Brain pericyte (primary cell): ENCODE measurements around the gene BACE1.
A peak's percentile ranks its signal among the peaks of the same experiment; 100 is the strongest.

Experiments used
- DNase-seq: peaks from one replicate; pipeline ENCODE4 v3.0.0-alpha.2; 2012; ENCODE audit warnings: low read depth, low spot score

BACE1 gene

DNA sequence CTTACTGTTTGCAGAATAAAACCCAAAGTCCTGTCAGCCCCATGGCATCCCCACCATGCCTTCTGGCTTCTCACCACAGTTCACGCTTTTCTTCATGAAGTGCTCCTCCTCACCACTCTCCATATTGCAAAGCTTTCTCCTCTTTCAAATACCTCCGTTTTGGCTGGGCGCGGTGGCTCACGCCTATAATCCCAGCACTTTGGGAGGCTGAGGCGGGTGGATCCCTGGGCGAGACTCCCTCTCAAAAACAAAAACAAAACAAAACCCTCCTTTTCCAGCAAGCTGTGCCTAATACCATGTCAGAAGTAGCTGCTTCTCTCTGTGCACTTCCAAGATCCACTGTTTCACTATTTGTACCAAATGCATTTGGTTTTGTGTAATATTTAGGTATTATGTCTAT lies 6.7 kb downstream of the BACE1 start:
- no peak for DNase-seq

DNA sequence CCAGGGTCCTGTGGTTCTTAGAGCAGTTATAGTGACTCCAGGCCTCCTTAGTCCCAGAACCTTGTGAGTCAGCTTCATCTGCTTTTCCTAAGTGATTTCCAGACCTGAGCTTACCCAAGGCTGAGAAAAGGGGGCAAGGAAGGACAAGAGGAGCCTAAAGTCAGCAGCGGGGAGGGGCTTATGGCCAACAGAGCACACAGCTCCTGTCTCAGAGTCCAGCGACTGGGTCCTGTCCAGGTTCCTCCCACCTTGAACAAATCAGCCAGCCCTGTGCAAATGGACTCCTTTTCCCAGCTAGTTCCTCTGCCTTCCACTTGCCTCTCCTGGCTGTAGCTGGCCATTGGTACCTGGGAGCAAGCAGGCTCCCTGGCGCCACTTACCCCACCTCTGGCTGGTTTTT lies 10.9 kb downstream of the BACE1 start:
- no peak for DNase-seq

DNA sequence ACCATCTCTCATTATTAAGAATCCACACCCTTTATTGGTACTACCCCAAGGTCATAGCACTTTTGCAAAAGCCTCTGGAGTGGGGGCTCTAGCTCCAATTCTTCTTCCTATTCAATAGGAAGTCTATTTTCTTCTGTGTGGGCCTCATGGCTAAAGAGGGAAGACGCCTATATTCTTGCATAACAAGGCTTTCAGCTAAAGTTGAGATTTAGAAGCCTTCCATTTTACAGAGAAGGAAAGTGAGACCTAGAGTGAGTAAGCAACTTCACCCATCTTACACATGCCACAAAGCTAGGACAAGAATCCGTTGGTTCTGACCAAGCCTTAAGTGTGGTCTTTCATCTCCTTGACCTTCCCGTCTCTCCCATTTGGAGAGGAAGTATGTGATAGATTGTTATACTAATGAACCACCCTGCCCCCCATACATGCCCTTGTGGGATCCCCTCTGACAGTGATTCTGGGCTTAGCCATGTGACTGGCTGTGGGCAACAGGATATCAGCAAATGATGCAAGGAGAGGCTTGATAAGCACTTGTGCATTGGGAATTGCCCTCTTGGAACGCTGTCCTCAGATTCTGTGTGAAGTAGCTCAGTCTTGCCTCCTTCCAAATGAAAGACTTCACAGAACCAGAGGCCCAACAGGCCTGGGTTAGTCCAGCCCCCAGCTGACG lies 12.3 kb downstream of the BACE1 start:
- no peak for DNase-seq

DNA sequence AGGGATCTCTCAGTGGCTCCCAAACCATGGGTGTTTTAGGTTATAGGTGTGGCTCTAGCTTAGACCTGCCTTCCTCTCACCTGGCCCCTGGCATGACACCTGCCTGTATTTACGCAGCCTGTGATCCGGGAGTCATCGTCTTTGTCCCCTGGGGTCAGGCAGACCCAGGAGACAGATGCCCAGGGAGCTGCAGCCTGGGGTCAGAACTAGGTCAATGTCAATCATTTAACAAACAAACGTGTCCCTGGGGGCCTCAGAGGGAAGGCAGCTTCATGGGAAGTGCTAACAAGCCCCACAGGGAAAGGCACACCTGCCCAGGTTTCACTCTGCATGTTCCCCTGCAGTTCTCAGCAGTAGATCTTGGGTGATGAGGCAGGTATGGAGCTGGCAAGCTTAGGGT lies 13.0 kb downstream of the BACE1 start:
- no peak for DNase-seq

DNA sequence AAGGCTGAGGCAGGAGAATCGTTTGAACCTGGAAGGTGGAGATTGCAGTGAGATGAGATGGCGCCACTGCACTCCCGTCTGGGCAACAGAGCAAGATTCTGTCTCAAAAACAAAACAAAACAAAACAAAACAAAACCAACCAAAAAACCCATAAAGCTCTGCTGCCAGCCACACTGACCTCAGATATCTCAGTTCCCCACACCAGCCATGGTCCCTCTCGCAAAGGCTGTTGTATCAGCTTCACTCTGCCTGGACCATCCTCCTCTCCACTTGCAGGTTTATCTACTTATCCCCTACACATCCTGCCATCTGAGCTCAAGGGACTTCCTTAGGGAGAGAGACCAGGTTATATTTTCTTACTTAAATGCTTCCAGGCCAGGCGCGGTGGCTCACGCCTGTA lies 13.8 kb downstream of the BACE1 start:
- DNase-seq, result no peak

DNA sequence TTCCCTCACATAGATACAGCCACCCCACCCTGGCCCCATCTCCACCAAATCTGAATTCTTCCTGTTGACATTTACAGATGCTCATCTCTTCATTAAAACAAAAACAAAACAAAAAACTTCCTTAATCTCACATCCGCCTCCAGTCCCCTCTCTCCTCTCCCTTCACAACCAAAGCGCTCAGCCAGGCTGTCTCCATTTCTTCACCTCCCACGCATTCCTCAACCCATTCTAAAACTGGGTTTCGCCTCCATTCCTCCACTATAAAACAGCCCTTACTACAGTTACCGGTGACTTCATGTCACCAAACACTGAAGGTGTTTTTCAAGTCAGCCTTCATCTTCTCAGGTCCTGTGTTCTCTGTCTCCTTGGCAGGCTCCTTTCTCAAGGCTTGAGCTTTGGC lies 15.3 kb downstream of the BACE1 start:
- DNase-seq, result no peak

DNA sequence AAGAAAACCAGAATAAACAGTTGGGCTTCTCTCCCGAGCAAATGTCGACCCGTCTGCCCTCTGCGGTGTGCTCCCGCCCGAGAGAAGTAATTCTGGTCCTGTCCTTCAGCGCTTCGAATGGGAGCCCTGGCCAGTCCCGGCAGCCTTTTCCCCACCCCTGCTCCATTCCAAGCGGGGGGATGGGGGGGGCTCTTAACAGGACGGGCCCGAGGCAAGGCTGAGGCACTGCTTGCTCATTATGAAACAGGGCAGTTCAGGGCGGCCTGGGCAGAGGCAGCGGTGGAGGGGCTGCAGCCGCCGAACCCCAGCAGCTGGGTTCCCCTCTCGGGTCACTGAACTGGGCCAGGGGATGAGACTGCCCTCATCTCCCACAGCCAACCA lies 15.8 kb downstream of the BACE1 start:
- no peak for DNase-seq

DNA sequence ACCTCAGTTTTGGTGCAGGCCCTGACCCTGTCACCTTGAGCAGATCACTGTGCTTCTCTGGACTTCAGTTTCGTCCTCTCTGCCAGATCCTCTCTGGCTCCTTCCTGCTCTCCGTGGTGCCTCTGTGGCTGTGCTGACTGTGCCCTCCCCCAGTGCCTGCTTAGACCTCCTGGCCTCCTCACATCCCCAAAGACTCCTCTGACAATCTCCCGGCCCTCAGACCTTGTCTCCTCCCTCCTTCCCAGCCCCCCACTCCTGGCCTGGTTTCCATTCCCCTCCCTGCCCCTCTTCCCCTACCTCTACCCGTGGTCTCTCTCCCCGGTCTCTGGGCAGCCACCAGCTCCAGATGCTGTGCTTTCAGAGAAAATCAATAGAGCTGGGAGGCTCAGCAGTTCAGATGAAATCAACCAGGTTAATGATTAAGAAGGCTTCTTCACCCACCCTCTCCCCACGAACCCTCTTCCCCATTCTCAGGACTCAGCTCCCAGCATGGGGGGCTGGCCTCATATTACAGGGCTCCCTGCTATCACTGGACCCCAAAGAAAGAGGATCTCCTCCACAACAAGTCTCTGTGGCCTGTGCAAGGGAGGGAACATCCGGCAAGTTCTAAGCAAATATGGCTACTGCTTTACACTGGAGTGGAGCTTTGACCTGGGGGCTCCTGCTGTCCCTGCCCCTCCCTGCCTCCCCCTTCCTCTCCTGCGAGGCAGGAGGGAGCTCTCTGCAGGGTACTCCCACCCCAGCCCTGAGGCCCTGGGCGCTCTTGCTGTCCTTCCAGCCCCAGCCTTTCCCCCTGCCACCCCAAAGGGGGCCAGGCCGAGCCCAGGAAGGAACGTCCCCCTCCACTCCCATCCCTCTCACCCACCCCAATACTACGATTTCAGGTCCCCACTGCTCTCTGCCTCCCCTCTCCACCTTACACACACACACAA lies 16.4 kb downstream of the BACE1 start:
- no peak for DNase-seq

DNA sequence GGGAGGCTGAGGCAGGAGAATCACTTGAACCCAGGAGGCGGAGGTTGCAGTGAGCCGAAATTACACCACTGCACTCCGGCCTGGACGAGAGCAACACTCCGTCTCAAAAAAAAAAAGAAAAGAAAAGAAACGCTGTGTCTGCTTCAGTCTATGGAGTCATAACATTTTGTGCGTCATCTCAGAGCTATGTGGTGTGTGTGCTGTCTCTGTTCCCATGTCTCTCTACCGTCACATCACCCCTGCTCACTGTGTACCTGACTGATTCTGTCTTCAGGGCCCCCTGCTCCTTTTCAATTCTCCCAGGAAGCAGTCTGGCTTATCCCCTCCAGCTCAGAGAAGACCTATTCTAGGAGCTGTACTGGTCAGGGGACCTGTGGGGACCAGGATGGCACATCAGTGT lies 17.9 kb downstream of the BACE1 start:
- DNase-seq, result no peak

DNA sequence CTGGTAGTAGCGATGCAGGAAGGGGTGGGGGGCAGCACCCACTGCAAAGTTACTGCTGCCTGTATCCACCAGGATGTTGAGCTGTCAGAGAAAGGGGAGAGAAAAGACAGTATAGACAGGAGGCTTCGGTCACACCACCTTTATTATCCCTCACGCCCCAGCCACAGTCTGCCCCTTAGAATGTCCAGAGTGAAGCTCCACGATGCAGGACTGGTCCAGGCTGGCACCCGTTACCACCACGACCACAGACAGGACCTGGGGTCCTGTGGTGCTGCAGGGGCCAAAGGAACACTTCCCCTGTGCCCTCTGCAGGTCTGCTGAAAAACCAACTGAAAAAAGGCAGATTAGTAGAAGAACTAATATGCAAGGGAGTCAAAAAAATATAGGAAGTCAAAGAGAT lies 19.2 kb downstream of the BACE1 start:
- DNase-seq, result no peak

DNA sequence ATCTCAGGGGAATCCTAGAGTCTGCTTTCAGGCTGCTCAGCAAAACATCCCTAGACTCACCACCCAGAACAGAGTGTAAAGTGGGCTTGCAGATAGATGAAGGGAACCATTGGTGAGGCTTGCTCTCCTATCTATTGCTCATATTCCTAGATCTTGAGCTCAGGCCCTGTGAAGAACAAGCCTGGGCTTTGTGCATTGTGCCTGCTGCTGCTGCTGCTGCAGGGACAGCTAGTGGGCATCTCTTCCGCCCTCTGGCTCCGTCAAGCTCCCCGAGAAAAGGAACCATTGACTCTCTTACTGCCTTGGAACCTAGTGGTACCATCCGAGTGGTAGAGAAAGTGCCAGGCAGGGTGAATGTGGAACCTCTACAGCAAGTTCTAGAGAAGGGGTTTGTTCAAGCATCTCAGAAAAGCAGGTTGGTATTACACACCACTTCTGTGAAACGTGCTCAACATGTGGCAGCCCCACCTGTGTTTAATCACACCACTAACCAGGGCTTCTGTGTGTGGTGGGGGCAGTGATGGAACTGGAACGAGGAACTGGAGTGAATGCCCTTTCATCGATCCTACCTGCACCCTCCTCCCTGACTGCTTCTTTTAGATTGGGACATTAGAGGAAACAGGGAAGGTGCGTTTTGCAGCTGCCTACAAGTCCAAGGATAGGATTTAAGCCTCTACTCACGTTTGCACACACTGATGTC lies 20.5 kb downstream of the BACE1 start:
- no peak for DNase-seq

DNA sequence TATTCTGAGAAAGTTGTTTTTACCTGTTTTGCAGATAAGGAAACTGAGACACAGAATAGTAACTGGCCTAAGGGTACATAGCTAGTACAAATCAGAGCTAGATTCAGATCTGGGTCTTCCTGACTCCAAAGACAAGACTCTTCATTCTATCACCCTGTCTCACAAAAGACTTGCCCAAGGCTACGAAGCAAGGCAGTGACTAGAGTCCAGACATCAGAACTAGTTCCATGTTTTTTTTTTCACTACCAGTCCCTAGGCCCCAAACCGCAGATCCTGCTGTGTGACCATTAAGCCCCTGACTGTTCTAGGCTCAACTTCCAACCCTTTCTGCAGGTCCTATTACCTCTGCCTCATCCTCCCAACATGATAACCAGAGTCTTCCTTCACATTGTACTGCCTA lies 23.4 kb downstream of the BACE1 start:
- no peak for DNase-seq

DNA sequence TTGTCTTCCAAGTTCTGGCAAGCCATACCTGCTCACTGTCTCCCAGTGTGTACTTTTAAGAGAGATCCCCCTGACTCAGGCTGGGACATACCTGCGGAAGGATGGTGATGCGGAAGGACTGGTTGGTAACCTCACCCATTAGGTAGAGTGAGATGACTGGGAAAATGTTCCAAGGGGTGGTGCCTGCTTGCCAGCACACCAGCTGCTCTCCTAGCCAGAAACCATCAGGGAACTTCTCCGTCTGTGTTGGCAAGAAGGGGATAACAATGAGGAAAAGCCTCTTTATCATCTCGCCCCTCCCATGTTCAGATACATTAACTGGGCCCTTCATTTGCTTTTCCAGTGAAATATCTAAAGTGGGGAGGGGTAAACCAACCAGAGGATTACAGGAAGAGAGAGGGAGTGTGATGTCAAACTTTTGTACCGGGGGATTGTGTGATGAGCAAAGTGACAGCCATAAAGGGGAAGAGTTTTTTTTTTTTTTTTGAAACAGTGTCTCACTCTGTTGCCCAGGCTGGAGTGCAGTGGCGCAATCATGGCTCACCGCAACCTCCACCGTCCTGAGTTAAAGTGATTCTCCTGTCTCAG lies 25.2 kb downstream of the BACE1 start, which contains the start of gene BACE1-AS:
TSS of gene BACE1-AS (plus strand) at position 538 of the 588 bp plus-strand sequence.
- no peak for DNase-seq

DNA sequence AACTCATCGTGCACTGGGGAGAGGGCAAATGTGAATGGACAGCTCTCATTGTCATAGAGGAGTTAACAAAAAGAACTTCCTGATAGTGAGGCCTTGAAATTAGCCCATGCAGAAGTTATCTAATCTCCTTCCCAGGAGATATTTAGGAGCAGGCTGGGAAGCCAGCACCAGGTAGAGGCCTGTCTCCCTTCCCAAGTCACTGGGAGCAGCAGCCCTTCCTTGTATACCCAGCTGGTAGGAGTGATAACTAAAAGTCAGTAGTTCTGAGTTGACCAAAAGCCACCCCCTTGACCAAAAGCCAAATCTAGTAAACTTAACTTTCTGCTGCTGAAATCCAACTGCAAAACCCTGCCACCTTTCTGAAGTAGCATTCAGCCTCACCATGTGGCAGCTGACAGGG lies 26.3 kb downstream of the BACE1 start:
- no peak for DNase-seq

DNA sequence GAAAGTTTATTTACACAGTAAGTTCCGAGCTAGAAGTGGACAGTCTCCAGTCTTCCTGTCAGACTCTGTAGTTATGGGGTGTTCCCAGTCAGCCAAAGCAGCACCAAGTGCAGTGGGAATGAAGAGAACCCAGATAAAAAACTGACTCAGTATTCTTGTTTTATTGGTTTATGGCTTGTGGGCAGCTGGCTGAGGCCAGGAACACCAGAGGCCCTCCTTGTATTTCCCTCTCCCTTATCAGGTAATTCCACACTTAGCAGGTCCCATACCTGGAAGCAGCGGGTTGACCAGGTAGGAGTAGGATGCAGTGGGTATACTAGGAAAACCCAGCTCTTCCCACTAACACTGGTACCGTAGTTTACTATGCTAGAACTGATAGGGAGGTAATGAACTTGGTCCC lies 28.4 kb downstream of the BACE1 start:
- no peak for DNase-seq

DNA sequence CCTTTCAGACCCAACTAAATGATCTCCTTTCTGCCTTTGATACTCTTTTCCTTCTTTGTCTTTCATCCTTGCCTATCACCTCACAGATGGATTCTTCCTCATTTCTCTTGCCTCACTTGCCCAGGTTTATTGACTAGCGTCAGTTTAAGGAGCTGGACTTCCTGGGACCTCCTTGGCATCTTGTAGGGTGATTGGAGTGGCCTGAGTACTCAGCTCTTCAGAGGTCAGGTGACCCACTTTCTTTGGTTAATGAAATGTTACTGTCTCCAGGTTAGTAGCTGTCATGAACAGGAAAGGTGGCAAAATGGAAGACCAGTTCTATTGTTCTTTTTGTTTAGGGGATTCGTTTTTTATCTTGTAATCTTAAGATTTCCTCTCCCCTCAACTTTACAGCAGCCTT lies 29.5 kb downstream of the BACE1 start:
- no peak for DNase-seq

DNA sequence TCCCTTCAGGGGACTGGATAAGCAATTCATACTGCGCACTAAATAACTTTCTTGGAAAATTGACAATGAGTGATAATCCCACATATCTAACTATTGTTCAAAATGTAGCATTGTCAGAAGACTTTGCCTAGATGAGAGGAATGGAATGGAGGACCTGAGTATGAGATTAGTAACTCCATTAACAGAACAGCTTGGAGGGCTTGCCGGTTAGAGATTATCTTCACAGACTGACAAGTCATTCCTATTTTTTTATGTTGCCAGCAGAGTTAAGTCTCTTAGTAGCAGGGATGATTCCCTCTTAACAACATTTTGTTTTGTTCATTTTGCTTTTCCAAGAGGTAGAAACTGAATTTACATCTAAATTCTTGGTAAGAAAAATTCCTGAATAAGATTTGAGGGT lies 32.0 kb downstream of the BACE1 start:
- no peak for DNase-seq

DNA sequence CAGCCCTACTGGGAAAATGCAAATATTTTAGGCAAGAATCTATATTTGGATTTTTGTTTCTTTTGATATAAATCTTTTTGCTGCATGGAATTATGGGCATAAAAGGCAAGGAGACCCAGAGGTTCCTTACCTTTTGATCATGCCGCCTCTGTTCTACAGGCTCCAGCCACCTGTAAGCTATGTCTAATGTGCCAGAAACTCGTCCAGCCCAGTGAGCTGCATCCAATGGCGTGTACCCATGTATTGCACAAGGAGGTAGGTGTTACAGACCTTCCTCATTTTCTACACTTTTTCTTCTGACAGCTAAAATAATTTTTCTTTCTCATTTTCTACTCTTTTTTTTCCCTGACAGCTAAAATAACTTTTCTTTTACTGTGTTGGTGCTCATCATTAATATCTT lies 33.1 kb downstream of the BACE1 start:
- DNase-seq, result no peak

DNA sequence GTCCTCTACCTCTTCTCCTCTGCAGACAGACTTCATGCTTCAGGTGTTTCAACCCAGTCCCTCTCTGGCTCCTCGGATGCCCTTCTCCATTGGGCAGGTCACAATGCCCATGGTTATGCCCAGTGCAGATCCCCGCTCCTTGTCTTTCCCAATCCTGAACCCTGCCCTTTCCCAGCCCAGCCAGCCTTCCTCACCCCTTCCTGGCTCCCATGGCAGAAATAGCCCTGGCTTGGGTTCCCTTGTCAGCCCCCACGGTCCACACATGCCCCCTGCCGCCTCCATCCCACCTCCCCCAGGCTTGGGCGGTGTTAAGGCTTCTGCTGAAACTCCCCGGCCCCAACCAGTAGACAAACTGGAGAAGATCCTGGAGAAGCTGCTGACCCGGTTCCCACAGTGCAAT lies 34.2 kb downstream of the BACE1 start:
- DNase-seq, result no peak

DNA sequence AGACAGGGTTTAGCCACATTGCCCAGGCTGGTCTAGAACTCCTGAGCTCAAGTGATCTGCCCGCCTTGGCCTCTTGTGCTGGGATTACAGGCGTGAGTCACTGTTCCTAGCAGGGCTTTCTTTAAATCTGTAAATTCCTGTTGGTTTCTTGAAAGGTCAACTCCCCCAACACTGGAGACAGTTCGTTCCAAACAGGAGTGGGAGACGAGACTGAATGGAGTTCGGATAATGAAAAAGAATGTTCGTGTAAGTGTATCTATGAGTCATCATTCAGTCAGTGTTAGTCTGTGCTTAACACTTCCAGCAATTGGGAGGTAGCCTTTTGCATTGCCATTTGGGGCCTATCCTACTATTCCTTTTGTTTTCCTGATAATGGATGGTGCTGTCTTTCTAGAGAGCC lies 34.9 kb downstream of the BACE1 start:
- DNase-seq, result peak; percentile 32

DNA sequence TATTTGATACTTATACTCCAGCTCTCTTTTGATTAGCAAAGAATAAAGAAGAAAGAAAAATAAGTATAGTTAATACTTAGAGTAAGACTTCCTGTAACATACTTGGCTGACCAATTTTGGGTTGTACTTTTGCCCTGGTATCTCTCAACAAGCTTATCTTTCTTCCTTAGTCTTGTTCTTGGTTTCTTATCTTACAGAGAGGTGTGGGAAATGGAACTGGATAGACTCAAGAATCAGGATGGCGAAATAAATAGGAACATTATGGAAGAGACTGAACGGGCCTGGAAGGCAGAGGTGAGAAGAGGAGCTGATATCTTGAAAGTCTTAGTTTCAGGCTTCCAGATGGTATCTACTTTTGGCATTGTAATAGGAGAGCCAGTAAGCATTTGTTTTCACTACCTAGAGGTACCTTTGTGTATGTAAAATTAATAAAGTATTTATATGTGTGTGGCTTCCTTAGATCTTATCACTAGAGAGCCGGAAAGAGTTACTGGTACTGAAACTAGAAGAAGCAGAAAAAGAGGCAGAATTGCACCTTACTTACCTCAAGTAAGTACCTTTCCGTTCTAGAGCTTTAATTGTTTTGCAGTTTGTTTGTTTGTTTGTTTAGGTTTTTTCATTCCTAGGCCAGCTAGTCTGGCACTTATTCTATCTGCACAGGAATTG lies 36.2 kb downstream of the BACE1 start:
- no peak for DNase-seq

DNA sequence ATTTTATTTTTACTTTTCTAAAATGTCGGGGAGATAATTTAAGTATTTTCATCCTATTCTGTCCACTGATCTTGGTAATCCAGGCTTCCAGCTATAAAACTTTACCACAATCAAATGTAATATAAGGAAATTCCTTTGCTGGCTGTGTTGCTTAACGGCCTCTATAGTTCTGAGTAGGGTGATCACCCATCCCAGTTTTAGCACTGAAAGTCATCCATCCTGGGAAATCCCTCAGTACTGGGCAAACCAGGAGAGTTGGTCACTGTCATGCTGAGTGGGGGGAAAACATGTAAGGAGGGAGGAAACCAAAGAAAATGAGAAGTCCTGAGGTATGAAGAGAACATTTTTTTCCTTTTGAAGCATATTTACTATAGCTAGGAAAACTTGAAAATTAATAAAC lies 37.7 kb downstream of the BACE1 start:
- DNase-seq, result no peak
